GM06990 (cell line): ENCODE results near the gene UNC13D.
"Not testable (repeated sequence)": the region's sequence is repeated elsewhere in the genome, so short reads cannot be mapped to it uniquely, and the experiment has no call there.

Experiments
- DNase-seq: peaks from one replicate; pipeline ENCODE4 v3.0.0-alpha.2; 2011; ENCODE audit not compliant: insufficient read length; ENCODE audit errors: extremely low read depth
- H3K27me3 ChIP-seq: replicated peaks from 2 replicates; pipeline ENCODE4 v1.6.0; 2011; ENCODE audit warnings: low read length; ENCODE audit not compliant: control insufficient read depth, insufficient read depth
- H3K36me3 ChIP-seq: 2 replicates; pipeline ENCODE4 v1.5.1; 2011; ENCODE audit warnings: low read length; ENCODE audit not compliant: control insufficient read depth, insufficient read depth
- H3K4me3 ChIP-seq: replicated peaks from 2 replicates; pipeline ENCODE4 v1.5.1; 2011; ENCODE audit warnings: low read depth, mild to moderate bottlenecking, control low read depth, low read length
- TF ChIP-seq, protein P1 (sequence below): IDR thresholded peaks from 2 replicates; pipeline ENCODE4 v1.5.1; 2011; ENCODE audit warnings: low read length, control low read depth, mild to moderate bottlenecking, inconsistent platforms; ENCODE audit not compliant: insufficient read depth, poor library complexity, severe bottlenecking

The UNC13D gene

DNA sequence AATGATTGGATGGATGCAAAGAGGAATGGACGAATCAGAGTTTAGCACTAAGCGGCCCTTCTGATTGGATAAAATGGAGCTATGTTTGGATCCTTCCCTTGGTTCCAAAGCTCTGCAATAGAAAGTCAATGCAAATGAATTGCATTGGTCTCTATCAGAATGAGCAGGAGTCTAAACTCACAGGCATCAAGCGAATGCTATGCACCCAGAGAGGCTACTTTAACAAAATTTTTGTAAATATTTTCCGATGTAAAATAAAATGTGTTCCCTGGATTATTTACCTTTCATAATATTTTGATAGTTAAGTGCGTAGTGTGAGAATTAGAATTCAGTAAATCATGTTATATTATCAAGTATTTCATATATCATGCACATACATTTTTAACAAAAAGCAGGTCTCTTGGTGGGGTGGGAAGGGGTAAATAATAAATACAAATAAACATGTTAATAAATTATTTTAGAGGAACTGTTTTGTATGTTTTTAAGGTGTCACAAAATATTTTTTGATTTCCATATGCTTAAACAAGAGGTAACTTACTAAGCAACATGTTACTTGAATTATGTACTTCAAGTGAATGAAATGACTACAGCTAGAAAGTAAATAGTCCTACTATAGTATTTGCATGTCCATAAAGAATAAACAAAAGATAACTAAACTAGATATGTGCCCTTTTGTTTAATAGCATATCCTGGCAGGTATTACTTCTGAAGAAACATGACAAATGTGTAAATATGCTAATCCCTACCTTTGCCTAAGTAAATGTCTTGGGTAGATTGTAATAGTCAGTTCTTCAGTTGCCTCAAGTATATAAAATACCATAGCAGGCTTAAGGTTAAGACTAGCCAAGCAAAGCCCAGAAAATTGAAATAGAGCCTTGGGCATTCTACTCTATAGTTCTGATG is 64.0 kb downstream of the UNC13D start:
- DNase-seq = no peak
- no peak overlapping the region for H3K4me3 ChIP-seq
- H3K36me3 ChIP-seq = peaks cover 9% of the 10 kb centered on the region
- TF ChIP-seq, protein P1, sequence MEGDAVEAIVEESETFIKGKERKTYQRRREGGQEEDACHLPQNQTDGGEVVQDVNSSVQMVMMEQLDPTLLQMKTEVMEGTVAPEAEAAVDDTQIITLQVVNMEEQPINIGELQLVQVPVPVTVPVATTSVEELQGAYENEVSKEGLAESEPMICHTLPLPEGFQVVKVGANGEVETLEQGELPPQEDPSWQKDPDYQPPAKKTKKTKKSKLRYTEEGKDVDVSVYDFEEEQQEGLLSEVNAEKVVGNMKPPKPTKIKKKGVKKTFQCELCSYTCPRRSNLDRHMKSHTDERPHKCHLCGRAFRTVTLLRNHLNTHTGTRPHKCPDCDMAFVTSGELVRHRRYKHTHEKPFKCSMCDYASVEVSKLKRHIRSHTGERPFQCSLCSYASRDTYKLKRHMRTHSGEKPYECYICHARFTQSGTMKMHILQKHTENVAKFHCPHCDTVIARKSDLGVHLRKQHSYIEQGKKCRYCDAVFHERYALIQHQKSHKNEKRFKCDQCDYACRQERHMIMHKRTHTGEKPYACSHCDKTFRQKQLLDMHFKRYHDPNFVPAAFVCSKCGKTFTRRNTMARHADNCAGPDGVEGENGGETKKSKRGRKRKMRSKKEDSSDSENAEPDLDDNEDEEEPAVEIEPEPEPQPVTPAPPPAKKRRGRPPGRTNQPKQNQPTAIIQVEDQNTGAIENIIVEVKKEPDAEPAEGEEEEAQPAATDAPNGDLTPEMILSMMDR = no peak
- H3K27me3 ChIP-seq = no peaks in the 10 kb centered on the region

DNA sequence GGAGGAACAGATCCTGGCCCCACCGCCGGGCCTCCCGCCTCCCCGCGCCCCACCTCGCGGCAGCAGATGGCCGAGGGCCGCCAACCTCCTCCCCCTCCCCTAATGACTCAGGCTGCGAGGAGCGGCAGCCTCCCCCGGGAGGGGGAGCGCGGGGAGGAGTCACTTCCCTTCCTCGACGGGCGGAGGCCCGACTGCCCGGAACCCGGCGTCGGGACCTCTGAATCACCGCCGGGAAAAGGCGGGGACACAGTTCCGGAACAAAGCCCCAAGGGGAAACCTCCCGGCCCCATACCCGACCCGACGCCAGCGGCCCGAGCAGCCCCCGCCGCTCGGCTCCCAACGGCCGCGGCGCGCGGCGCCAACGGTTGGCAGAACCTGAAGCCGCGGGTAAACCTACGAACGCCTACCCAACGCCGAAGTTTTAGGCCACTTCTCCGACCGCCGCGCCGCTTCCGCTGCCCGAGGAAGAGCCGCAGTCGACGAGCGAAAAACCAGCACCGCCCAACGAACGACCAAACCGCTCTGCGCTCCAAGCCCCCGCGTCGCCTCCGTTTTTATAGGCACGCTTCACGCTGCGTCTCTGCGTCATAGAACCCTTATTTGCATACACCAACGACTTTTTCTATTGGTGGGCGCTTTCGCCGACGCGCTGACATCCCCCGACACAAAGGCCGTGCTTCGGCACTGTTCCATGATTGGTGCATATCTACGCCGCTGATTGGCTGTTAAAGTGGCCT is 64.8 kb downstream of the UNC13D start:
- DNase-seq = peak; percentile 97
- no peaks in the 10 kb centered on the region for H3K27me3 ChIP-seq
- peaks cover 13% of the 10 kb centered on the region for H3K36me3 ChIP-seq
- TF ChIP-seq, protein P1 = no peak
- peak overlapping the region; percentile 88 for H3K4me3 ChIP-seq

GRCh38 chr17:75778861-75779249 is 65.3 kb downstream of the UNC13D start:
- no peak for DNase-seq
- Histone ChIP-seq H3K27me3 (no peaks in the 10 kb centered on the region), H3K4me3 (peak overlapping the region; percentile 88), H3K36me3 (peaks cover 13% of the 10 kb centered on the region)
- TF ChIP-seq, protein P1 = peak; percentile 67

- Histone ChIP-seq H3K4me3 (peak overlapping the region; percentile 88), H3K36me3 (peaks cover 13% of the 10 kb centered on the region)
- H3K27me3 ChIP-seq, DNase-seq: not testable (repeated sequence)
Observed at GRCh38 chr17:75778066-75778860, 65.9 kb downstream of the UNC13D start.

DNA sequence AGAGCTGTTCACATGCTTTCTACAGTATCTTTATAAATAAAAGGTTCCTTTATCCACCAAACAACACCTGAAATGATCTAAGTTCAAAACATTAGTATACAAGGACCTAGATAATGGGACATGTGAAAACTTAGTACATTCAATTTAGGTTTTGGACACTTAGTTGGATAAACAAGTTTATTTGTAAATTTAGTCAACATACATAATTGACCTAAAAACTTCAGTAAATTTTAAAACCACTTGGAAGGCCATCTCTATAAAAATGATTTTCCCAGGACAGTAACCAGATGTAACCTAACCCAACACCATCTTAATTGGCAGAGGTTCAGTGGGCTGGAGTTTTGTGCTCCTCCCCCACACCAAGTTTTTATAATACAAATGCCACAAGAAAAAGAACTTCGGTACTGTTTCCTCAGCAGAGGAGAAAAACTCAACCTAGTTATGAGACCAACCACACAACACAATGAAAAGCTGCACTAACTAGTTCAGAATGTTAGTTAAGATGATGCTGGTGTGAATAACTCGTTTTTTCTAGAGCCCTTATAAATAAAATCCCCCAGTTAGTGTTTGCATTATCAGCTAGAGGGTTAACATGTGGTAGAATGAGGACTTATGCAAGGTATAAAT is 66.8 kb downstream of the UNC13D start:
- no peak for DNase-seq
- Histone ChIP-seq H3K36me3 (peaks cover 13% of the 10 kb centered on the region), H3K27me3 (no peaks in the 10 kb centered on the region), H3K4me3 (peak overlapping the region; percentile 88)
- TF ChIP-seq, protein P1 = no peak
